Karpas-422 (cell line): Measurements from ENCODE around the gene SERINC3. TPM values are rescaled to one million over a fixed set of nuclear protein-coding genes. Genes with fewer than 3 reads are reported as not detected.

Source experiments
- DNase-seq: peaks from one replicate; pipeline ENCODE4 v3.0.0-alpha.2; 2015
- H2AFZ ChIP-seq: fragments of 200-600 bp; sonication (generic); 2 replicates; pipeline ENCODE4 v1.6.1; 2014; ENCODE audit warnings: antibody characterized with exemption, low read length, mixed read lengths
- H3K27ac ChIP-seq: fragments of 200-600 bp; sonication (generic); 2 replicates; pipeline ENCODE4 v1.5.1; 2014; ENCODE audit warnings: mild to moderate bottlenecking, low read length, moderate library complexity
- H3K27me3 ChIP-seq: fragments of 200-600 bp; sonication (generic); 2 replicates; pipeline ENCODE4 v1.6.1; 2014; ENCODE audit warnings: low read length, mixed read lengths
- H3K36me3 ChIP-seq: fragments of 200-600 bp; sonication (generic); 2 replicates; pipeline ENCODE4 v1.6.1; 2014; ENCODE audit warnings: low read length, mixed read lengths; ENCODE audit not compliant: insufficient read depth
- H3K4me1 ChIP-seq: fragments of 200-600 bp; sonication (generic); 2 replicates; pipeline ENCODE4 v1.6.1; 2014; ENCODE audit warnings: mild to moderate bottlenecking, low read length, mixed read lengths
- H3K4me2 ChIP-seq: fragments of 200-600 bp; sonication (generic); 2 replicates; pipeline ENCODE4 v1.6.1; 2014; ENCODE audit warnings: low read length, low read depth, mild to moderate bottlenecking; ENCODE audit not compliant: poor library complexity, severe bottlenecking
- H3K4me3 ChIP-seq: fragments of 200-600 bp; sonication (generic); 2 replicates; pipeline ENCODE4 v1.5.1; 2014; ENCODE audit warnings: mild to moderate bottlenecking, antibody characterized with exemption, low read length, mixed read lengths
- H3K79me2 ChIP-seq: fragments of 200-600 bp; sonication (generic); 2 replicates; pipeline ENCODE4 v1.6.1; 2014; ENCODE audit warnings: mild to moderate bottlenecking, low read length, mixed read lengths
- H3K9ac ChIP-seq: fragments of 200-600 bp; sonication (generic); 2 replicates; pipeline ENCODE4 v1.6.0; 2014; ENCODE audit warnings: low read length
- H3K9me2 ChIP-seq: fragments of 200-600 bp; sonication (generic), shearing (Covaris generic); replicated peaks from 2 replicates; pipeline ENCODE4 v1.6.0; 2014; ENCODE audit warnings: mild to moderate bottlenecking, low read length, moderate library complexity; ENCODE audit not compliant: insufficient read depth
- H3K9me3 ChIP-seq: fragments of 300-700, 200-600 bp; sonication (generic); 2 replicates; pipeline ENCODE4 v1.6.1; 2014; ENCODE audit warnings: low read length, mixed read lengths
- H4K20me1 ChIP-seq: fragments of 200-600 bp; sonication (generic); 2 replicates; pipeline ENCODE4 v1.6.1; 2014; ENCODE audit warnings: mild to moderate bottlenecking, antibody characterized with exemption, low read length, low read depth; ENCODE audit not compliant: insufficient read depth
- total RNA-seq: library from RNA; depleted of rRNA; stranded (reverse); fragments of >200 nt; shearing (Covaris generic); gene quantifications from 2 replicates; pipeline ENCODE4 v1.2.3, GENCODE V29; 2014; ENCODE audit warnings: low replicate concordance

SERINC3 gene
- total RNA-seq, 1 experiment from 2014 or later, result 84.8 TPM

DNA sequence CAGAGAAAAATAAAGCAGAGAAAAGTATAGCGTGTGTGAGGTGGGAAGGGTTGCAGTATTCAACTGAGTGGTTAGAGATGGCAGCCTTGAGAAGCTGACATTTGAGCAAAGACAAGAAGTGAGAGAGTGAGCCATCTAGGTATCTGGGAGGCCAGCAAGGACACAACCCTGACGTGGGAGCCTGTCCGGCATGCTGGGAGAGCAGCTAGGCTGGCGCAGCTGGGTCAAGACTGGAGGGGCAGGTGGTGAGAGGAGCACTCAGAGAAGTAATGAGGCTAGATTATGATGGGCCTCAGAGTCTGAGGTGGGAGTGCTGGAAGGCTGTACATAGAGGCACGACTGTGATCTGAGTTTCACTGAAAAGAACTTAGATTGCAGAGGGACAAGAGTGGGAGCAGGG lies 33.3 kb downstream of the SERINC3 start:
- Histone ChIP-seq H2AFZ (no peak overlapping the region), H3K79me2 (0 out of 2 replicates have a peak, but pooled peaks cover 3% of the 10 kb centered on the region), H3K36me3 (peaks cover 48% of the 10 kb centered on the region)

GRCh38 chr20:44485830-44486198 lies 36.1 kb downstream of the SERINC3 start:
- no peaks in the 10 kb centered on the region for H4K20me1 ChIP-seq
- no peak for DNase-seq
- no peak overlapping the region for H3K27ac ChIP-seq
- no peak overlapping the region for H3K4me3 ChIP-seq
- no peaks in the 10 kb centered on the region for H3K9me2 ChIP-seq
- peaks cover 54% of the 10 kb centered on the region for H3K36me3 ChIP-seq
- no peak overlapping the region for H3K9ac ChIP-seq
- H3K9me3 ChIP-seq, result no peaks in the 10 kb centered on the region
- no peak overlapping the region for H3K4me2 ChIP-seq
- H3K79me2 ChIP-seq, result no peaks in the 10 kb centered on the region
- H3K4me1 ChIP-seq, result no peaks in the 10 kb centered on the region
- no peaks in the 10 kb centered on the region for H3K27me3 ChIP-seq
- no peak overlapping the region for H2AFZ ChIP-seq

More for the DNA sequence above, 33.3 kb downstream of the SERINC3 start:
- Histone ChIP-seq H3K4me2 (no peak overlapping the region), H3K9me2 (no peaks in the 10 kb centered on the region), H3K9me3 (no peaks in the 10 kb centered on the region), H3K9ac (no peak overlapping the region), H4K20me1 (no peaks in the 10 kb centered on the region), H3K27me3 (no peaks in the 10 kb centered on the region), H3K27ac (no peak overlapping the region), H3K4me1 (no peaks in the 10 kb centered on the region), H3K4me3 (no peak overlapping the region)
- no peak for DNase-seq

GRCh38 chr20:44485078-44485829 lies 36.6 kb downstream of the SERINC3 start:
- Histone ChIP-seq H3K27me3 (no peaks in the 10 kb centered on the region), H3K9ac (no peak overlapping the region), H3K9me3 (no peaks in the 10 kb centered on the region), H3K9me2 (no peaks in the 10 kb centered on the region), H3K4me2 (no peak overlapping the region), H3K36me3 (peaks cover 54% of the 10 kb centered on the region), H3K79me2 (no peaks in the 10 kb centered on the region), H2AFZ (no peak overlapping the region), H3K27ac (no peak overlapping the region), H4K20me1 (no peaks in the 10 kb centered on the region), H3K4me1 (no peaks in the 10 kb centered on the region), H3K4me3 (no peak overlapping the region)
- no peak for DNase-seq

DNA sequence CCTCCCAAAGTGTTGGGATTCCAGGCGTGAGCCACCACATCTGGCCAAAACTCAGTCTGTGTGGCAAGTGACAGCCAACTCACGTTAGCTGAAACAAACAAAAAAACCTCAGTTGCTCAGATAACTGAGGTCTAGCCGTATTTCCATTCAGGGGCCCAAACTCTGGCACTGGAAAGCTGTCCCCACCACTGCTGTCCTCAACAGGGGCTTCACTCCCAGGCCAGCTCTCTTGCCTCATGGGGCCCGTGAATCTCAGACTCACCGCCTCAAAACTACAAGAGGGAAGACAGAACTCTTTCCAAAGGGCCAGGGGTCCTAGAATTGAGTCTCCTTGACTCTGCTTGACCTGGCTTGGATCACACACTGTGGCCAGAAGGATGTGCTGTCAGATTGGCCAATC lies 38.8 kb downstream of the SERINC3 start:
- Histone ChIP-seq H3K9ac (no peak overlapping the region), H3K4me1 (peaks cover 10% of the 10 kb centered on the region), H3K4me2 (no peak overlapping the region), H3K9me3 (no peaks in the 10 kb centered on the region), H3K9me2 (no peaks in the 10 kb centered on the region), H2AFZ (no peak overlapping the region), H3K36me3 (peaks cover 39% of the 10 kb centered on the region), H4K20me1 (no peaks in the 10 kb centered on the region), H3K27ac (no peak overlapping the region), H3K4me3 (no peak overlapping the region), H3K79me2 (peaks cover 9% of the 10 kb centered on the region), H3K27me3 (no peaks in the 10 kb centered on the region)
- DNase-seq, result no peak

GRCh38 chr20:44481719-44482416 lies 40.0 kb downstream of the SERINC3 start:
- Histone ChIP-seq H3K9me2 (no peaks in the 10 kb centered on the region), H3K79me2 (peaks cover 17% of the 10 kb centered on the region), H3K27ac (no peak overlapping the region), H2AFZ (no peak overlapping the region), H3K4me1 (peaks cover 14% of the 10 kb centered on the region), H3K27me3 (no peaks in the 10 kb centered on the region), H3K9me3 (no peaks in the 10 kb centered on the region), H3K9ac (no peak overlapping the region), H3K36me3 (peaks cover 34% of the 10 kb centered on the region), H4K20me1 (no peaks in the 10 kb centered on the region), H3K4me2 (no peak overlapping the region), H3K4me3 (no peak overlapping the region)
- DNase-seq, result no peak

GRCh38 chr20:44480097-44480496 lies 41.8 kb downstream of the SERINC3 start:
- no peaks in the 10 kb centered on the region for H3K27me3 ChIP-seq
- peaks cover 29% of the 10 kb centered on the region for H3K79me2 ChIP-seq
- H3K27ac ChIP-seq, result no peak overlapping the region
- no peaks in the 10 kb centered on the region for H3K9me3 ChIP-seq
- peaks cover 23% of the 10 kb centered on the region for H3K4me1 ChIP-seq
- no peak overlapping the region for H3K4me3 ChIP-seq
- no peak overlapping the region for H2AFZ ChIP-seq
- DNase-seq, result no peak
- no peaks in the 10 kb centered on the region for H4K20me1 ChIP-seq
- no peak overlapping the region for H3K9ac ChIP-seq
- no peak overlapping the region for H3K4me2 ChIP-seq
- H3K36me3 ChIP-seq, result peaks cover 23% of the 10 kb centered on the region
- H3K9me2 ChIP-seq, result no peaks in the 10 kb centered on the region

DNA sequence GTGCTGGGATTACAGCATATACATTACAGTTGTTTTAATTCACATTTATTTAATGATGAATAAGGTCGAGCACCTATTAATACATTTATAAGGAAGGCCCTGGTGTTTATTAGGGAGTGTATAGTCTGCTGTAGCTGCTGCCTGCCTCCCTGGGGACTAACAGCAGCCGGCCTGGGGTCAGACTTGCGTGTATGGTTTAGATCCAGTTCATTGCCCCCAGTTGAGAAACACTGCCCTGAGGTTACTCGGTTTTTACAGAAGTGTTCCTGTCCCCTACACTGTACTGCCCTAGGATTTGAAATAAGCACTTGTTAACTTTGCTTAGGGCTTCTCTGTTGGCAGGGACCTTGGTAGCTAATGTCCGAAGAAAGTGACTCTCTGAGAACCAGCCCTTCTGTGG lies 42.2 kb downstream of the SERINC3 start:
- no peaks in the 10 kb centered on the region for H3K9me3 ChIP-seq
- no peak overlapping the region for H3K9ac ChIP-seq
- no peak overlapping the region for H2AFZ ChIP-seq
- H3K27ac ChIP-seq, result no peak overlapping the region
- no peak overlapping the region for H3K4me3 ChIP-seq
- H3K79me2 ChIP-seq, result peaks cover 29% of the 10 kb centered on the region
- no peaks in the 10 kb centered on the region for H3K9me2 ChIP-seq
- H3K4me1 ChIP-seq, result peaks cover 25% of the 10 kb centered on the region
- peaks cover 23% of the 10 kb centered on the region for H3K36me3 ChIP-seq
- H4K20me1 ChIP-seq, result no peaks in the 10 kb centered on the region
- H3K4me2 ChIP-seq, result no peak overlapping the region
- peak; percentile 48 for DNase-seq
- H3K27me3 ChIP-seq, result no peaks in the 10 kb centered on the region

DNA sequence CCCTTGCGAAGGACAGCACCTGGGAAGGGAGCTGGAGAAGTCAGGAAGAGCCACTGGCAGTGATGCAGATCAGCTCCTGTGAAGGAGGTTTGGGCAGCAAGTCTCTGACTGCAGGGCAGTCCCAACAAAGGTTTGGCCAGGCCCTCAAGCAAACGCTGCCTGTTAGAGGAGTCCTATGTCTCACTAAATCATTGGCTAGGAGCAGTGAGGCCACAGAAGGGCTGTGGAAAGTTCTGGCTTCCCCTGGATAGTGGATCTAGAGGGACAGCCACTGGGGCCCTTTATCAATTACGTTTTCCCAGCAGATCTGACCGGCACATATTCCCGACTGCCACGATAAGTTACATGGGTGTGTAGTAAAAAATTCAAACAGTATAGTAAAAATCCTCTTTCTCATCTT lies 43.7 kb downstream of the SERINC3 start:
- Histone ChIP-seq H3K4me3 (no peak overlapping the region), H3K36me3 (peaks cover 15% of the 10 kb centered on the region; the same call in 1 of the 2 replicates), H2AFZ (no peak overlapping the region), H3K9me3 (no peaks in the 10 kb centered on the region), H3K9me2 (no peaks in the 10 kb centered on the region), H3K27me3 (no peaks in the 10 kb centered on the region), H3K4me1 (peaks cover 25% of the 10 kb centered on the region), H3K27ac (no peak overlapping the region), H3K4me2 (no peak overlapping the region), H4K20me1 (no peaks in the 10 kb centered on the region), H3K79me2 (peaks cover 29% of the 10 kb centered on the region), H3K9ac (no peak overlapping the region)
- DNase-seq, result no peak
